Measurements from ENCODE around the gene PODNL1.
"Not testable (repeated sequence)": the region's sequence is repeated elsewhere in the genome, so short reads cannot be mapped to it uniquely, and the experiment has no call there.

The PODNL1 gene

DNA sequence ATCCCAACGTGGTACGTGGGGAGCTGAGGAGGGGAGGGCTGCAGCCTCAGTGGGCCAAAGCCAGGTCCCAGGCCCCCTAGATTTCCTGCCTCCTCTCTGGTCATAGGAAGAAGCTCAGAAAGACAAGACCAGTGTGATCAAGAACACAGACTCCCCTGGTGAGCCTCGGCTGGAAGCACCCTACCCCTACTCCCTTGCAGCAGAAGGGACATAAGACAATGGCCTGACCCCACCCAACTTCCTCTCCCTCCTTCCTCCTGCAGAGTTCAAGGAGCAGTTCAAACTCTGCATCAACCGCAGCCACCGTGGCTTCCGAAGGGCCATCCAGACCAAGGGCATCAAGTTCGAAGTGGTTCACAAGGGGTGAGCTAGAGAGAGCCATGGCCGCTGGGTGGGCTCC is 11.5 kb downstream of the PODNL1 start:
- no peak for DNase-seq (ENCODE audit: low spot score)

DNA sequence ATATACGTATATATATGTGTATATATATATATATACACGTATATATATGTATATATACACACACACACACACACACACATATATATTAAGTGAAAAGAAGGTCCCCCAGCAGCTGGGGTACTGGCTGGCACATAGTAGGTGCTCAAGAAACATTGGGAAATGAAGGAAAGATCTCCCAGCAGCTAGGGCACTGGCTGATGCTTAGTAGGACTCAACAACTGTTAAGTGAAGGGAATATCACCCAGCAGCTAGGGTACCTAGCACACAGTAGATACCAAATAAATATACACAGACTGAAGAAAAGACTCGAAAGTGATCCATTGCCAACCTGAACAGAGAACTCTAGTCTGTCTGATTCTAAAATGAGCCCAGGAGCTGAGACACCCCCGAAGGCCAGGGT is 12.2 kb downstream of the PODNL1 start:
- no peak for DNase-seq (ENCODE audit: low spot score)

DNA sequence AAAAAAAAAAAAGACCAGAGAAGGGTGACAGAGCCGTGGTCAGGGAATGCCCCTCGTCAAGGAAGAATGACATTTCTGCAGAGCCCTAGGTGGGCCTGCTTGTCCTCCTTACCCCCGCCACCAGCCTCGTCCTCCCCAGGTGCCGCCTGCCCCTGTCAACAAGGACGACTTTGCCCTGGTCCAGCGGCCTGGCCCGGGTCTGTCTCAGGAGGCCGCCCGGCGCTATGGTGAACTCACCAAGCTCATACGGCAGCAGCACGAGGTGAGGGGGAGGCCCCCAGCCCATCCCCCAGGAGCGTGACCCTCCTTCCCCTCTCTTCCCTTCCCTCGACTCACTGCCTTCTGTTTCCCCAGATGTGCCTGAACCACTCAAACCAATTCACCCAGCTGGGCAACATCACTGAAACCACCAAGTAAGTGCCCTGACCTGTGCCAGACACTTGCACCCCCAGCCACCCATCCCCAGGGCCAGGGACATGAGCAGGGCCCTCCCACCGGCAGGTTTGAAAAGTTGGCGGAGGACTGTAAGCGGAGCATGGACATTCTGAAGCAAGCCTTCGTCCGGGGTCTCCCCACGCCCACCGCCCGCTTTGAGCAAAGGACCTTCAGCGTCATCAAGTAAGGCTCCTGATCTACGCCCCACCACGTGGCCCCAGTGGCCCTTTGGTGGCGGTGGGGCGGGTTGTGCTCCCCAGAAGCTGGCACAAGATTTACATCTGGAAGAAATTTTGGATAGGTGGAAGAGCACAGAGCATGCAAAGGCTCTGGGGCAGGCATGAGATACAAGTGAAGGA is 14.8 kb downstream of the PODNL1 start:
- DNase-seq (ENCODE audit: low spot score), result no peak

DNA sequence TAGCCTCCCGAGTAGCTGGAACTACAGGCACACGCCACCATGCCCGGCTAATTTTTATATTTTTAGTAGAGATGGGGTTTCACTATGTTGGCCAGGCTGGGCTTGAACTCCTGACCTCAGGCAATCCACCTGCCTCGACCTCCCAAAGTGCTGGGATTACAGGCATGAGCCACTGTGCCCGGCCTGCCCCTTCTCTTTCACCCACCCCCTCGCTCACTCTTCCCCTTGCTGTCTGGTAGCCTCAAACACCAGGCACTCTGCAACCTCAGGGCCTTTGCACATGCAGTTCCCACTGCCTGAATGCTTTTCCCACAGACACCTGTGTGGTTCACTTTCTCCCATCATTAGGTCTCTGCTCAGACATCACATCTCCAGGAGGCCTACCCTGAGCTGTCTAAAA is 16.1 kb downstream of the PODNL1 start:
- not testable (repeated sequence) for DNase-seq (ENCODE audit: low spot score)

GRCh38 chr19:13920940-13921747 is 17.1 kb downstream of the PODNL1 start:
- DNase-seq (ENCODE audit: low spot score), result peak; percentile 60

GRCh38 chr19:13920524-13920923 is 17.7 kb downstream of the PODNL1 start:
- no peak for DNase-seq (ENCODE audit: low spot score)

- DNase-seq (ENCODE audit: low spot score), result no peak
These were observed 19.3 kb downstream of the PODNL1 start for GRCh38 chr19:13918726-13919411.

GRCh38 chr19:13917888-13918406 is 20.3 kb downstream of the PODNL1 start:
- no peak for DNase-seq (ENCODE audit: low spot score)

- DNase-seq (ENCODE audit: low spot score), result no peak
These were observed 23.4 kb downstream of the PODNL1 start for GRCh38 chr19:13914777-13915176.

GRCh38 chr19:13913352-13913751 is 24.9 kb downstream of the PODNL1 start:
- DNase-seq (ENCODE audit: low spot score), result no peak

DNA sequence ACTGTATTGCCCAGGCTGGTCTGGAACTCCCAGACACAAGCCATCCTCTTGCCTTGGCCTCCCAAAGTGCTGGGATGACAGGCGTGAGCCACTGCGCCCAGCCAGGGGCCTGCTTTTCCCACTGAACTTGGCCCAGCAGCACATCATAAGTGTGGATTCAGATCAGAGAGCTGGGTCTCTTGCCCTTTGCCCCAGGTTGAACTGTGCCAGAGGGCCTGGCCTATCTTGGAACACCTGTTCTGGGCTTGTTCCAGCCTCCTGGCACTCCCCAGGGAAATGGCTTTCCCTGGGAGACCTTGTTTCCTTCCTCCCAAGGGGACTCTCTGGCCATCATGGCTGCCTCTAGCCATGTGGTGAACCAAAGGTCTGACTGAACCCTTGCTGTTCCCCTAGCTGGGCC is 28.8 kb downstream of the PODNL1 start:
- no peak for DNase-seq (ENCODE audit: low spot score)

- no peak for DNase-seq (ENCODE audit: low spot score)
These were observed 29.5 kb downstream of the PODNL1 start for GRCh38 chr19:13908674-13909073.

GRCh38 chr19:13906910-13907309 is 31.3 kb downstream of the PODNL1 start:
- no peak for DNase-seq (ENCODE audit: low spot score)

DNA sequence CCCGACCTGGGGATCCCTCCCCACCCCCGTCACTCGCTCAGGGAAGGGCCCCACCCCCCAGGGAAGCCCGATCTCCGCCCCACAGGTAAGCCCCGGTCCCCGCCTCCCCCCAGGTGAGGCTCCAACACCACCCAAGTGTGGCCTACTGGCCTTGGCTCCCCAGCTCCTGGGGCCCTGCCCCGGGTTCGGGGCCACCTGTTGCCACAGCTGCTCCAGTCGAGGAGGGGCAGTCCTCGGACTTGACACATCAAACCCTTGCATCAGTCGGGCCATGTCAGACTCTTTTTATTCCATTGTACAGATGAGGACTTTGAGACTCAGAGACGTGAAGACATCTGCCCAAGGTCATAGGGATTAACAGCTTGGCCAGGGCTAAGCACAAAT is 31.7 kb downstream of the PODNL1 start:
- DNase-seq (ENCODE audit: low spot score), result no peak

GRCh38 chr19:13905634-13906520 is 32.3 kb downstream of the PODNL1 start, which contains the start of the genes BRME1 and CC2D1A:
Gene BRME1, minus strand, starts transcription at chr19:13906117. Its CDS starts 1,225 bp downstream, at chr19:13904892.
Gene CC2D1A, plus strand, starts transcription at chr19:13906201. Its CDS starts 241 bp downstream, at chr19:13906442.
- peak; percentile 96 for DNase-seq (ENCODE audit: low spot score)

DNA sequence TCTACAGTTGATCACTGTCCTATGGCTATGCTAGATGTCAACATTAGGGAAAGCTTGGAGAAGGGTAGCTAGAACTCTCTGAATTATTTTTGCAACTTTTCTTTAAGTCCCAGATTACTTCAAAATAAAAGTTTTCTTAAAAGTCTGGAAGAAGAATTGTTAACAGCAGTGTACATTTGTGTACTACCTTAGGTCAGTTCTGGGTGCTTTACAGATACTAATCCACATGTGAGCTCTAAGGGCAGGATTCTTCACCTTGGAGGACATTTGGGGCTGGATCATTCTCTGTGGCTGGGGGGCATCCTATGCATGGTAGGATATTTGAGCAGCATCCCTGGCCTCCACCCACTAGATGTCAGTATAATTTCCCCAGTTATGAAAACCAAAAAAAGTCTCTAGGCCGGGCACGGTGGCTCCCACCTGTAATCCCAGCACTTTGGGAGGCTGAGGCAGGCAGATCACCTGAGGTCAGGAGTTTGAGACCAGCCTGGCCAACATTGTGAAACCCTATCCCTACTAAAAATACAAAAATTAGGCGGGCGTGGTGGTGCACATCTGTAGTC is 35.1 kb downstream of the PODNL1 start:
- DNase-seq (ENCODE audit: low spot score), result peak; percentile 44

DNA sequence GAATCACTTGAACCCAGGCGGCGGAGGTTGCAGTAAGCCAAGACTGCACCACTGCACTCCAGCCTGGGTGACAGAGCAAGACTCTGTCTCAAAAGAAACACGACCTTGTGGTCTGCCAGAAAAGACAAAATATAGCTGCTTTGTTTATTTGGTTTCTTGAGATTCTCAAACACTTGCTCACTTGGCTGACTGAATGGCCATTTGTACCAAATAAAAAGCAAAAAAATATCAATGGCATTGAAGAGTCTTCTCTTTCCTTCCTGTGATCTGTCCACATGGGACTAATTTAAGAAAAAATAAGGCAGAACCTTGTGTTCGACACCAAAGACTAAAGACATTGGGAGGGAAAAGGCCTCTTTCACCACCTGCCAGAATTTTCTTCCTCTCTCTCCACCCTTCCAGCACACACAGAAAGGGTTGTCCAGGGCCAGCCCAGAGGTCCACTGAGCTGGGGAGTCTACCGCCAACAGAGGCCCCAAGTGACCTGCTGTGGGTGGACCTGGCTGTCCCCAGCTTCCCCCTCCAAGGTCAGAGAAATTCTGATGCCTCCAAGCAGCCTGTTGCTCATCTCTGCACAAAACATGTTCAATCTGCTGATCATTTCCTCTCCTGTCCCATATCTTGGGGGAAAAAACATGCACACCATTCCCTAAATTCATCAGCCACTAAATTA is 38.2 kb downstream of the PODNL1 start:
- no peak for DNase-seq (ENCODE audit: low spot score)

- DNase-seq (ENCODE audit: low spot score), result no peak
These were observed 38.8 kb downstream of the PODNL1 start for GRCh38 chr19:13899393-13899792.

DNA sequence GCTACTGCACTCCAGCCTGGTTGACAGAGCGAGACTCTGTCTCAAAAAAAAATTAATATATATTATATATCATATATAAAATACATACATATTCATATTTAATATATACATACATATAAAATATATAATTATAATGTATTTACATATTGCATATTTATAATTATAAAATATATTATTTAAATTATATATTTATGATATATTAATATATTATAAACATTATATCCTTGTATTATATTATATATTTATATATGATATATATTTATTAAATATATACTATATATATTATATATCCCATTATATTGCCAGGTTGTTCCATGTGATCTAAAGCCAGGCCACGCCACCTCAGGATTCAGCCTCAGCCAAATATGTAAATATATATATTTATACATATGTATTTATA is 42.0 kb downstream of the PODNL1 start:
- no peak for DNase-seq (ENCODE audit: low spot score)

- DNase-seq (ENCODE audit: low spot score), result no peak
These were observed 43.7 kb downstream of the PODNL1 start for GRCh38 chr19:13894552-13894951.
